Naive thymus-derived CD4-positive, alpha-beta T cell (primary cell): ENCODE results near the gene EVX2. TPM values are rescaled to one million over a fixed set of nuclear protein-coding genes. Genes with fewer than 3 reads are reported as not detected.

Source experiments
- ATAC-seq: fragments of 150-1000 bp; cut with Tn5 transposase; 2 replicates; pipeline ENCODE4 v1.10.0; 2021; ENCODE audit warnings: mild to moderate bottlenecking, moderate library complexity
- CTCF ChIA-PET: fragments of 350-600 bp; sonication (Branson Sonifier 250); formaldehyde crosslinking; loops from one replicate; lab custom pipeline; 2021; ENCODE audit warnings: antibody characterized with exemption; lab: Charles Lee
- POLR2A ChIA-PET: fragments of 350-600 bp; sonication (Branson Sonifier 250); formaldehyde crosslinking; loops from one replicate; lab custom pipeline; 2021; ENCODE audit warnings: antibody characterized with exemption, inconsistent platforms; lab: Charles Lee
- DNase-seq, 9 donors: peaks; one replicate each; pipeline versions ENCODE4 v3.0.0 to v3.0.0-alpha.2; 2020 to 2022; ENCODE audit warnings: mixed read lengths in 1 of 9
- H3K27ac ChIP-seq: one replicate; pipeline ENCODE4 v1.7.0; 2013; ENCODE audit warnings: mild to moderate bottlenecking, low read depth, low read length, moderate library complexity
- H3K27me3 ChIP-seq, 2 donors: one replicate each; pipeline ENCODE4 v1.7.0; 2013; ENCODE audit warnings: low read length in 2 of 2, mild to moderate bottlenecking in 2 of 2, moderate library complexity in 2 of 2; ENCODE audit not compliant: control insufficient read depth in 2 of 2, insufficient read depth in 2 of 2
- H3K36me3 ChIP-seq, 3 experiments: 1 replicate in 2 of 3; 2 replicates in 1 of 3; pipeline ENCODE4 v1.7.0; 2013; ENCODE audit warnings: low read length in 3 of 3, mild to moderate bottlenecking in 3 of 3, moderate library complexity in 1 of 3; ENCODE audit not compliant: insufficient read depth in 3 of 3, control insufficient read depth in 2 of 3
- H3K4me1 ChIP-seq, 2 donors: one replicate each; pipeline ENCODE4 v1.7.0; 2013; ENCODE audit warnings: low read length in 2 of 2, mild to moderate bottlenecking in 2 of 2, moderate library complexity in 1 of 2; ENCODE audit not compliant: control insufficient read depth in 2 of 2, insufficient read depth in 2 of 2
- H3K4me3 ChIP-seq: 2 replicates; pipeline ENCODE4 v1.7.0; 2013; ENCODE audit warnings: mild to moderate bottlenecking, low read length
- H3K9me3 ChIP-seq, 3 experiments: 1 replicate in 2 of 3; 2 replicates in 1 of 3; pipeline ENCODE4 v1.7.0; 2013; ENCODE audit warnings: low read length in 3 of 3; ENCODE audit not compliant: control insufficient read depth in 2 of 3
- H3K27ac Mint-ChIP-seq, 9 donors: one replicate each; pipeline ENCODE4 v1.8.0; 2020 to 2022; ENCODE audit warnings: mixed read lengths in 9 of 9, mild to moderate bottlenecking in 8 of 9, moderate library complexity in 5 of 9, inconsistent platforms in 2 of 9
- H3K27me3 Mint-ChIP-seq, 5 donors: one replicate each; pipeline ENCODE4 v1.8.0; 2021 to 2022; ENCODE audit warnings: mixed read lengths in 5 of 5, mild to moderate bottlenecking in 1 of 5
- H3K36me3 Mint-ChIP-seq, 5 donors: one replicate each; pipeline ENCODE4 v1.8.0; 2020 to 2022; ENCODE audit warnings: mixed read lengths in 5 of 5, mild to moderate bottlenecking in 3 of 5, inconsistent platforms in 1 of 5
- H3K4me1 Mint-ChIP-seq, 7 donors: one replicate each; pipeline ENCODE4 v1.8.0; 2020 to 2022; ENCODE audit warnings: mixed read lengths in 7 of 7, mild to moderate bottlenecking in 3 of 7, inconsistent platforms in 1 of 7
- H3K4me3 Mint-ChIP-seq, 10 donors: one replicate each; pipeline ENCODE4 v1.8.0; 2020 to 2022; ENCODE audit warnings: mild to moderate bottlenecking in 10 of 10, mixed read lengths in 10 of 10, moderate library complexity in 6 of 10, inconsistent platforms in 2 of 10
- H3K9me3 Mint-ChIP-seq, 11 donors: one replicate each; pipeline ENCODE4 v1.8.0; 2020 to 2022; ENCODE audit warnings: mixed read lengths in 11 of 11, mild to moderate bottlenecking in 4 of 11, inconsistent platforms in 1 of 11, moderate library complexity in 1 of 11
- intact Hi-C, 2 donors: fragments of 100-400 bp; cut with micrococcal nuclease; formaldehyde crosslinking; loops; one replicate each; pipeline ENCODE4 v1.15.1; 2023
- polyA plus RNA-seq, 2 donors: library from polyadenylated mRNA; unstranded; fragments of 300-500 nt; fragmentation: Illumina TruSeq; gene quantifications; one replicate each; pipeline ENCODE4 v1.2.3, GENCODE V29; 2021
- total RNA-seq, 6 experiments: library from RNA in 5 of 6; stranded (reverse) in 5 of 6; gene quantifications; 1 replicate in 5 of 6; 2 replicates in 1 of 6; pipeline ENCODE4 v1.2.3 and lab custom pipeline; 2021 to 2026

EVX2 gene
- total and polyA plus RNA-seq, 7 experiments from 2014 or later, result not detected

- CTCF ChIA-PET, result no interaction called here
Measured at GRCh38 chr2:176122683-176123410, 39.1 kb upstream of the EVX2 start, which contains the start of gene HOXD9. Gene HOXD9 (plus strand): TSS chr2:176122719. CDS start chr2:176122769, 50 bp downstream.

GRCh38 chr2:176122052-176122682, 38.4 kb upstream of the EVX2 start:
- Mint-ChIP-seq H3K4me3 (peak overlapping the region in 9 of 10 donors; percentile 60 to 85 (median 76)), H3K9me3 (peaks cover 0 to 22% (median 6%) of the 10 kb centered on the region in 11 donors)
- peak overlapping the region; percentile 33 for H3K4me3 ChIP-seq

More at GRCh38 chr2:176122683-176123410, 39.1 kb upstream of the EVX2 start, which contains the start of gene HOXD9:
- Mint-ChIP-seq H3K9me3 (peaks cover 0 to 20% (median 6%) of the 10 kb centered on the region in 11 donors), H3K4me1 (peaks cover 3 to 32% (median 15%) of the 10 kb centered on the region in 7 donors), H3K4me3 (peak within 1 kb of the TSS; percentile 26 to 85 (median 76)), H3K27ac (peak within 1 kb of the TSS in 2 of 9 donors; percentile 38 to 86), H3K36me3 (peaks cover 0 to 4% (median 2%) of the 10 kb centered on the region in 5 donors), H3K27me3 (peaks cover 77 to 90% (median 82%) of the 10 kb centered on the region in 5 donors)
- peak in 2 of 9 donors; percentile 39 to 43 for DNase-seq
- peaks cover 0 to 15% of the 10 kb centered on the region in 2 donors for H3K4me1 ChIP-seq
- H3K9me3 ChIP-seq, result no peaks in the 10 kb centered on the region
- peak; percentile 35 for ATAC-seq
- peak within 1 kb of the TSS; percentile 33 for H3K4me3 ChIP-seq
- peaks cover 27 to 81% of the 10 kb centered on the region in 2 donors for H3K27me3 ChIP-seq
- intact Hi-C loops, result loop anchor here (1.0 to 10.0 kb wide), 4 partner anchors 8 to 1788 kb away; partner anchors contain the start of gene SP9 (in 1 of the 2)
- no peaks in the 10 kb centered on the region for H3K36me3 ChIP-seq
- POLR2A ChIA-PET, result interaction anchor here (0.5 kb wide), 1 partner anchor 1009 kb away, joined by 4 read pairs; no protein-coding TSS in a partner anchor
- H3K27ac ChIP-seq, result no peak within 1 kb of the TSS

GRCh38 chr2:176121190-176122051, 37.7 kb upstream of the EVX2 start:
- POLR2A ChIA-PET, result no interaction called here
- intact Hi-C loops, result loop anchor here (10.0 kb wide), 3 partner anchors 1213 to 1787 kb away; partner anchors contain the start of gene SP9 (in 1 of the 2)
- no peaks in the 10 kb centered on the region for H3K9me3 ChIP-seq

More at GRCh38 chr2:176122052-176122682, 38.4 kb upstream of the EVX2 start:
- ChIA-PET CTCF (interaction anchor here (1.2 kb wide), 1 partner anchor 12 kb away, joined by 3 read pairs; no protein-coding TSS in a partner anchor), POLR2A (interaction anchor here (0.5 kb wide), 1 partner anchor 1009 kb away, joined by 4 read pairs; no protein-coding TSS in a partner anchor)
- no peaks in the 10 kb centered on the region for H3K9me3 ChIP-seq
- peaks cover 21 to 84% of the 10 kb centered on the region in 2 donors for H3K27me3 ChIP-seq
- ATAC-seq, result peak; percentile 31
- intact Hi-C loops, result loop anchor here (10.0 kb wide), 3 partner anchors 1213 to 1787 kb away; partner anchors contain the start of gene SP9 (in 1 of the 2)
- DNase-seq, result no peak
- Mint-ChIP-seq H3K4me1 (peaks cover 0 to 29% (median 15%) of the 10 kb centered on the region in 7 donors), H3K27ac (peak overlapping the region in 1 of 9 donors; percentile 52), H3K27me3 (peaks cover 77 to 88% (median 80%) of the 10 kb centered on the region in 5 donors), H3K36me3 (peaks cover 0 to 6% (median 2%) of the 10 kb centered on the region in 5 donors)
- H3K27ac ChIP-seq, result no peak overlapping the region
- H3K36me3 ChIP-seq, result no peaks in the 10 kb centered on the region
- peaks cover 0 to 15% of the 10 kb centered on the region in 2 donors for H3K4me1 ChIP-seq

GRCh38 chr2:176120364-176121189, 36.8 kb upstream of the EVX2 start:
- H3K27me3 Mint-ChIP-seq, result peaks cover 75 to 90% (median 77%) of the 10 kb centered on the region in 5 donors
- peak overlapping the region in 5 of 10 donors; percentile 20 to 37 (median 30) for H3K4me3 Mint-ChIP-seq
- peaks cover 0 to 25% (median 14%) of the 10 kb centered on the region in 7 donors for H3K4me1 Mint-ChIP-seq
- ChIA-PET POLR2A (interaction anchor here (0.7 kb wide), 1 partner anchor 24 kb away, joined by 3 read pairs; no protein-coding TSS in a partner anchor), CTCF (interaction anchor here (0.7 kb wide), 1 partner anchor 533 kb away, joined by 3 read pairs; no protein-coding TSS in a partner anchor)
- peaks cover 2 to 33% (median 6%) of the 10 kb centered on the region in 11 donors for H3K9me3 Mint-ChIP-seq
- H3K27ac Mint-ChIP-seq, result peak overlapping the region in 4 of 9 donors; percentile 11 to 63 (median 34)
- DNase-seq (no peak), ATAC-seq (no peak)
- H3K4me1 ChIP-seq, result peaks cover 0 to 15% of the 10 kb centered on the region in 2 donors
- H3K27ac ChIP-seq, result no peak overlapping the region
- H3K9me3 ChIP-seq, result no peaks in the 10 kb centered on the region
- intact Hi-C loops, result loop anchor here (10.0 kb wide), 3 partner anchors 1214 to 1786 kb away; partner anchors contain the start of gene SP9 (in 1 of the 2)
- H3K36me3 ChIP-seq, result no peaks in the 10 kb centered on the region
- H3K36me3 Mint-ChIP-seq, result peaks cover 0 to 11% (median 2%) of the 10 kb centered on the region in 5 donors
- no peak overlapping the region for H3K4me3 ChIP-seq
- peaks cover 15 to 88% of the 10 kb centered on the region in 2 donors for H3K27me3 ChIP-seq

More at GRCh38 chr2:176121190-176122051, 37.7 kb upstream of the EVX2 start:
- Histone ChIP-seq H3K27me3 (peaks cover 15 to 88% of the 10 kb centered on the region in 2 donors), H3K4me1 (peaks cover 0 to 15% of the 10 kb centered on the region in 2 donors), H3K27ac (no peak overlapping the region), H3K36me3 (no peaks in the 10 kb centered on the region), H3K4me3 (no peak overlapping the region)
- Mint-ChIP-seq H3K4me3 (peak overlapping the region in 8 of 10 donors; percentile 1 to 68 (median 35)), H3K4me1 (peaks cover 0 to 25% (median 14%) of the 10 kb centered on the region in 7 donors), H3K27me3 (peaks cover 77 to 89% (median 80%) of the 10 kb centered on the region in 5 donors), H3K36me3 (peaks cover 0 to 11% (median 2%) of the 10 kb centered on the region in 5 donors), H3K27ac (peak overlapping the region in 5 of 9 donors; percentile 11 to 63 (median 34)), H3K9me3 (peaks cover 2 to 30% (median 6%) of the 10 kb centered on the region in 11 donors)
- ATAC-seq (no peak), DNase-seq (peak in 1 of 9 donors; percentile 21)
- CTCF ChIA-PET, result interaction anchor here (1.2 kb wide), 1 partner anchor 11 kb away, joined by 3 read pairs; no protein-coding TSS in a partner anchor
